Stimulated activated naive CD8-positive, alpha-beta T cell treated with anti-CD3 and anti-CD28 coated beads, Interleukin-15, amount 100 ng/mL, for 72 hours (primary cell): Measurements from ENCODE around the gene GAK.

Source experiments
- ATAC-seq: fragments of 150-1000 bp; cut with Tn5 transposase; 2 replicates; pipeline ENCODE4 v1.10.0; 2021; ENCODE audit warnings: mild to moderate bottlenecking, moderate library complexity
- DNase-seq, 2 donors: peaks; one replicate each; pipeline ENCODE4 v3.0.0; 2021 to 2022
- H3K27ac Mint-ChIP-seq, 2 donors: one replicate each; pipeline ENCODE4 v1.8.0; 2022; ENCODE audit warnings: mild to moderate bottlenecking in 2 of 2, mixed read lengths in 2 of 2, moderate library complexity in 2 of 2
- H3K27me3 Mint-ChIP-seq: one replicate; pipeline ENCODE4 v1.8.0; 2022; ENCODE audit warnings: mixed read lengths
- H3K4me1 Mint-ChIP-seq: one replicate; pipeline ENCODE4 v1.8.0; 2022; ENCODE audit warnings: mild to moderate bottlenecking, mixed read lengths
- H3K4me3 Mint-ChIP-seq, 2 donors: one replicate each; pipeline ENCODE4 v1.8.0; 2022; ENCODE audit warnings: mild to moderate bottlenecking in 2 of 2, mixed read lengths in 2 of 2, moderate library complexity in 1 of 2
- H3K9me3 Mint-ChIP-seq, 2 donors: one replicate each; pipeline ENCODE4 v1.8.0; 2022; ENCODE audit warnings: mixed read lengths in 2 of 2

GAK gene

DNA sequence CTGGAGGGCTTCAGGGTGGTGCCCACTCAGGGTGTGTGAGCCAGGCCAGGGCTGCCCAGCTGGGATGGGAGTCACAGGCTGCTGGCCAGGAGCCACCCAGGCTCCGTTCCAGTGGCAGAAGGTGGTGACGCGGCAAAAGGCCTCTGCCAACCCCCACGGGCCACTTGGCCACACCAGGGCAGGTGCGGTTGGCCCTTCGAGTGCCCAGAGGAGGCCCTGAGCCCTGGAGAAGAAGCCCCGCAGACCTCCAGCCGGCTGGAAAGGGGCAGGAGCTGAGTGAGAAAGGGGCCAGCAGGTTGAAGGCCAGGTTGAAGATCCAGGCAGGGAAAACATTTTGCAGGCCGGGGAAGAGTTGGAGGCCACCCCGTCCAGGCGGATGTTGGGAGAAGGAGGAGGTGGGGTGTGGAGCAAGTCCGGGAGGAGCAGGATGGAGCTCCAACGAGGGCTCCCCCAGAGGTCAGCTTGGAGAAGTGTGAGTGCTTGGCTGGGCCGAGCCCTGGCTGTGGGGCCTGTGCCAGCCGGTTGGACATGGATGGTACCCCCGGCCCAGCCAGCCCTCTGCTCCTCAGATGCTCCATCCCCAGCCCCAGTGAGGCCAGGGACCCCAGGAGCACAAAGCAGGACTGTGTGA lies 103.4 kb downstream of the GAK start:
- no peak for ATAC-seq
- Mint-ChIP-seq H3K9me3 (peaks cover 0 to 7% of the 10 kb centered on the region in 2 donors), H3K4me3 (no peak overlapping the region), H3K27me3 (peaks cover 68% of the 10 kb centered on the region), H3K27ac (peak overlapping the region in 1 of 2 donors; percentile 69), H3K4me1 (peaks cover 19% of the 10 kb centered on the region)
- no peak for DNase-seq

DNA sequence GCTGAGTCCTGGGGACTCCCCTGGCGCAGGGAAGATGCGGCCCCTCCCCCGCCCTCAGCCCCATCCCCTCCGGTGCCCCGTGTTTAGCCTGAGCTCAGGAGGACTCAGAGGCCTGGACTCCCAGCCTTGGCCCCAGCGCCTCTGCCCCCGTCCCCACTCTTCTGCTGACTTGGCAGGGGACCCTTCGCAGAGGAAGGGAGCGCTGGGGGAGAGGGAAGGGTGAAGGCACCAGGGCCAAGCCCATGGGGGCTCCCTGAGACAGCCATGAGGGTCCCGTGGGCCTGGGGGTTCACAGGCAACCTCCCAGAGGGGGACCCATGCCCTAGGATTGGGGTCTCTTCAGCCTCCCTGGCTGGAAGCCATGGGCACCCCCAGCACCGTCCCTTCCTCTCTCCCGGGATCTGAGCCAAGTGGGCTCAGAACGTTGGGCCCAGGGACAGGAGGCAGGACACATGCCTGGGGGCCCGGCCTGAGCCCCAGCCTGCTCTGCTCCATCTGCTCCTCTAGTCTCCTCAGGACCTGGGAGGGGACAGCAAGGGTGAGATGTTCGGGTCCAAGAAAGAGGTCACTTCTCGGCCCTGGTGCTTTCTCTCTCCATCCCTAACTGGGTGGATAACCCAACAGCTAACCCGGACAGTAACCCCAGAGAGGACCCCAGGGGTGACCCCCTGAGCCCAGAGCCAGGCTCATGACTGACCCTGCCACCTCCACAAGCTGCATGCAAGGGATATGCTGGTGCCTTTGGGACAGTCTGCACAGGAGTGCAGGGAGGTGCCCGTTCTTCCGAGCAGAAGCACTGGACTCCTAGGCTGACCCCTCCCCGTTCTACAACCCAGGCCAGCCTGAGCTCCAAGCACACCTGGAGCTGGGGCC lies 104.7 kb downstream of the GAK start:
- Mint-ChIP-seq H3K4me3 (peak overlapping the region; percentile 44 to 62), H3K27me3 (peaks cover 70% of the 10 kb centered on the region), H3K27ac (no peak overlapping the region), H3K9me3 (peaks cover 0 to 7% of the 10 kb centered on the region in 2 donors), H3K4me1 (peaks cover 8% of the 10 kb centered on the region)
- DNase-seq (no peak), ATAC-seq (peak; percentile 28)

DNA sequence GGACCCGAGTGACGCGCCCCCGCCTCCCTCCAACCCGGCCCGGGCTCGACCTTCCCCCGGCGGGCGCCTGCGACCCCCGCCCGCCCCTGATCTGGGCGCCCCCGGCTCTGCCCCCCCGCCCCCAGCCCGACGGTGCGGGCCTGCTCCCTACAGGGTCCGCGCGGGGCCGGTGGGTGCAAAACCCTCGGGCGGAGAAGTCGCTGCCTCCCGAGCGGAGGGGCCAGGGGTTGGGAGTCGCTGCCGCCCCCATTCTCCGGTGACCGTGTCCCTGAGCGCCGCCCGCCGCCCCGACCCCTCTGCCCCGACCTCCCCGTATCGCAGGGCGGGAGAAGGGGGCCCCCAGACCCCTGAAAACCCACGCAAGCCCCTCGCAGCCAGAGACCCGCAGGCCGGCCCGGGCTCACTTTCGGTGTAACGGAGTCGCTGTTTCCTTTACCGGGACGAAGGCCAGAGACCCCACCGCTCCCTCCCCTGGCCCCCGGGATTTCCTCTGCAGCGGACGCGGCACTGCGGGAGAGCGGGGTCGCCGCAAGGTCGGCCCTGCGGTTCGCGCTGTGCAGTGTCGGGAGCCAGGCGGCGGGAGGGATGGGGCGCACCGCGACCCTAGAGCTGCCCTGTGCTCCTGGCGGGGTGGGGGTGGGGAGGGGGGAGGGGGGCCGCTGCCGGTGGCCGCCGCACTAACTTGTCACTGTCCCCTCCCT lies 105.5 kb downstream of the GAK start:
- peaks cover 8% of the 10 kb centered on the region for H3K4me1 Mint-ChIP-seq
- no peak overlapping the region for H3K27ac Mint-ChIP-seq
- H3K9me3 Mint-ChIP-seq, result peaks cover 0 to 5% of the 10 kb centered on the region in 2 donors
- no peak for DNase-seq
- ATAC-seq, result peak; percentile 21
- H3K27me3 Mint-ChIP-seq, result peaks cover 78% of the 10 kb centered on the region
- H3K4me3 Mint-ChIP-seq, result peak overlapping the region in 1 of 2 donors; percentile 31

DNA sequence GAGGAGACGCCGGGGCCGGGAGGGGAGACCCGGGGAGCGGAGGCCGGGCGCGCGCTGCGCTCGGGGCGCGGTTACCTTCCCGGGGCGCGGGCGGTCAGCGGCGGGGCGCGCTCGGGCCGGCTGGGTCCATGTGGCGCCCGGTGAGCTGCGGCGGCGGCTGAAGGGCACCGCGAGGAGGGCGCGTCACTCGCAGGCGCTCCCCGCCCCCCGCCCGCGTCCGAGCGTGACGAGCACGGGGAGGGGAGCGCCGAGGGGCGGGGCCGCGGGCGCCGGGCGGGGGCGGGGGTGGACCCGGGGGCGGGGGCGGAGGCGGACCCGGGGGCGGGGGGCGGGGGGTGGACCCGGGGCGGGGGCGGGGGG lies 106.2 kb downstream of the GAK start, which contains the start of gene CPLX1:
Gene CPLX1 (minus strand): TSS at position 159 of the 360 bp plus-strand sequence. CDS start 1,607 bp downstream, outside the sequence.
- Mint-ChIP-seq H3K4me1 (peaks cover 8% of the 10 kb centered on the region), H3K9me3 (no peaks in the 10 kb centered on the region), H3K27me3 (peaks cover 85% of the 10 kb centered on the region), H3K27ac (no peak within 1 kb of the TSS), H3K4me3 (peak within 1 kb of the TSS; percentile 53 to 60)
- no peak for ATAC-seq
- DNase-seq, result no peak

DNA sequence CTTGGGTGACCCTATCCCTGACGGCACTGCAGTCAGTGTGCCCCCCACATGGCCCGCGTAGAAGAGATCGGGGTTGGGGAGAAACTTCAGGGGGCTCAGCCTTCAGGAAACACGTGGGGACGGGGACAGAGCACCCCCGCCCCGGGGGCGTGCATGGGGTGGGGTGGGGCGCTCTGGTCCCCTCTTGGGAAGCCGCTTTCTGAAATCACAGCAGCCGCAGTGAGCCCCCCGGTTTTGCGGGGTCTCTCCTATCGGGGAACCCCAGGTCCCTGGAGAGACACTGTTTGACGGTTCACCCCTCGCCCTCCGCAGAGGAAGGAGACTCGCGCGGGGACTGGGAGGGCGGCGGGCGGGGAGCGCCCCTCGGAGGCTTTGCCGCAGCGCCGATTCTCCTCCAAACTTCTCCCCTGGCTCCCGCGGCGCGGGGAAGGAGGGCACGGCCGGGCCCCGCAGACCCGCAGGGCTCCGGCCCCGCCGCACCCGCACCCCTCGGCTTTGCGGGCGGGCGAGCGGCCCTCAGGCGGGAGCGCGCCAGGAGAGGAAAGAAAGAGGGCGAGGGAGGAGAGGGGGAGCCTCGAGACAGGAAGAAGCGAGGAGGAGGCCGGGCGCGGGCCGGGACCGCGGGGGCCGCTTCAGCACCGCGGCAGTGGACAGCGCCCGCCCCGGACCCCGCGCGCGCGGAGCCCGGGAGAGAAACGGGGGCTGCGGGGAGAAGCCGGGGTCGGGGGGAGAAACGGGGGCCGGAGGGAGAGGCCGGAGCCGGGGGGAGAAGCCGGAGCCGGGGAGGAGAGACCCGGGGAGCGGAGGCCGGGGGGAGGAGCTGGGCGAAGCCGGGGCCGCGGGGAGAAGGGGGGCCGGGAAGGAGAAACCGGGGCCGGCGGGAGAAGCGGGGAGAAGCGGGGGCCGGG lies 106.8 kb downstream of the GAK start:
- H3K4me1 Mint-ChIP-seq, result peaks cover 8% of the 10 kb centered on the region
- no peaks in the 10 kb centered on the region for H3K9me3 Mint-ChIP-seq
- H3K27me3 Mint-ChIP-seq, result peaks cover 85% of the 10 kb centered on the region
- no peak for ATAC-seq
- H3K4me3 Mint-ChIP-seq, result peak overlapping the region; percentile 53 to 60
- no peak for DNase-seq
- no peak overlapping the region for H3K27ac Mint-ChIP-seq

DNA sequence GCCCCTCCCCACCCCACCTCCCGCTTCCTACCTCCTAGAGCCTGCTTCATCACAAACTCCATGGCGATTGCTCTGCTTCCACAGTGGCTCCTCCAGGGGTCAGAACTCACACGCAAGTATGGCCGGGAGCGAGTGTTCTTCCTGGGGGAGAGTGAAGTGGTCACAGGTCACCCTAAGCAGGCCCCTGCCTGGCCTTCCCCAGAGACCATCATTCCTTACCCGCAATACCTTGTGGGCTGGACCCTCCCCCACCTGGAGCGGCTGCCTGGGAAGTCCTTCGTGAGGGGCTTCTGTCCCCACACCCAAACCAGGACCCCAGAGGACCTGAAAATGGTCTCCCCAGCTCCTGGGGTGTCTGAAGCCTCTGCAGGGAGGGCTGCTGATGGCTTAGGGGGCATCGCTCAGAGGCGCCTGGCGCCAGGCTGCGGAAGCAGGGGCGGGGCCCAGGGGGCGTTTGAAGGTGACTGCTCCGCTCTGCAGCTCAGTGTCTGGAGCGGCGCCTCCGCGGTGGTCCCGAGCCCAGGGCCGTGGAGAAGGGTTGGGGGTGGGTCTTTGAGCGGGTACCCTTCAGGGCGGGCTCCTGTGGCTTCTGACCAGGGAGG lies 107.6 kb downstream of the GAK start:
- peak overlapping the region in 1 of 2 donors; percentile 34 for H3K27ac Mint-ChIP-seq
- H3K4me3 Mint-ChIP-seq, result peak overlapping the region; percentile 53 to 60

DNA sequence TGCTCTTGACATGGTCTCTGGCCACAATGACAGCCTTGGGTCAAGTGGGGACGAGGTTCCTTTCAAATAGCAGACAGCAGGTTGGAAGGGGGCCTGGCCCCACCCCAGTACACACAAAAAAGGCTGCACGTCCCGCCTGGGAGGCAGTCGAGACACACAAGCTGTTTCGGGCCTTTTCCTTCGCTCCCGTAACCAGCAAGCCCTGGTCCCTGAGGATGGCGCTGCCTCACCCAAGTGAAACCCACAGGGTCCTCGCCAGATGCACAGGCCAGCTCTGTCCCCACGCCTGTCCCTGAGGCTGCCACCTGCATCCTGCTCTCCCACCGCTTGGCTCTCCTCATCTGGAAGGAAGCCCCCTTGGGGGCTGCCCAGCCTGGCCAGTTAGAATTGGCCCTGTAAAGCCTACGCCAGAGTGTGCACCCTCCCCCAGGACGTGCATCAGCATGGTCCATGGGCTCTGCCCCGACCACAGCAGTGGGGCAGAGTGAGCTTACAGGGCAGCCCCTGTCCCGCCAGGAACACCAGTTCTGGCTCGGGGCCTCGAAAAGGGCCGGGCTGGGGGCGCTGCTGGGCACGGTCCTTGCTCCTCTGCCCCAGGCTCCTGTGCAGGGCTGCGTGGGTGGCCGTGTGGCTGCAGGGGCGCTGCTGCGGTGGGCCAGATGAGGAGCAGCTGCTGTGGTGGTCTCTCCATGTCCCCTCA lies 108.2 kb downstream of the GAK start:
- peaks cover 8% of the 10 kb centered on the region for H3K4me1 Mint-ChIP-seq
- H3K9me3 Mint-ChIP-seq, result no peaks in the 10 kb centered on the region
- no peak overlapping the region for H3K4me3 Mint-ChIP-seq
- peak overlapping the region in 1 of 2 donors; percentile 7 for H3K27ac Mint-ChIP-seq
- no peak for DNase-seq
- H3K27me3 Mint-ChIP-seq, result peaks cover 82% of the 10 kb centered on the region
- no peak for ATAC-seq

More for the DNA sequence above, 107.6 kb downstream of the GAK start:
- H3K9me3 Mint-ChIP-seq, result no peaks in the 10 kb centered on the region
- peaks cover 8% of the 10 kb centered on the region for H3K4me1 Mint-ChIP-seq
- ATAC-seq, result no peak
- no peak for DNase-seq
- peaks cover 85% of the 10 kb centered on the region for H3K27me3 Mint-ChIP-seq

DNA sequence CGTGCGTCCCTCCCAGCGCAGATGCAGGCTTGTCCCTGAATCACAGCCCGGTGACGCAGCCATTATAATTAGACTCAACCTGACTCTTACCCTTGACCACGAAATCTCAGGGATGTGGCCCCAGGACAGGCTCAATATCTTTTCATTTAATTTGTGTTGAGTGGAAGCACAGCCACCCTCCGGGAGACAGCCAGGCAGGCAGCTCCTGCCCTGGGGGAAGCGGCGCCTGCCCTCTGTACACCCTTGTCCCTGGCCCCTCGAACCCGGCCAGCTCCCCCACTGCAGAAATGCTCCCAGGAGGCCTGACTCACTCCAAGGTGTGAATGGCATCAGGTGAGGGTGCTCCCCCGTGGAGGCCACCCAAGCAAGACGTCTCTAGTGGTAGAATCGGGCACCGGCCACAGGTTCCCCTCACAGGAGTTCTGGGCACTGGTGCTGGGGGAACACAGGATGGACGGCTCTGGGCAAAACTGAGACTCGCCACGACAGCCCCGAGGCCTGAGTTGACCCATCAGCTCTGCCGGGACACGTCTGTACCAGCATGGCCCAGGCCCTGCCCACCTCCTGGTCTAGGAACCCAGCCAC lies 108.8 kb downstream of the GAK start:
- peak overlapping the region in 1 of 2 donors; percentile 7 for H3K27ac Mint-ChIP-seq
- ATAC-seq, result no peak
- H3K4me3 Mint-ChIP-seq, result no peak overlapping the region
- H3K4me1 Mint-ChIP-seq, result peaks cover 8% of the 10 kb centered on the region
- peaks cover 82% of the 10 kb centered on the region for H3K27me3 Mint-ChIP-seq
- H3K9me3 Mint-ChIP-seq, result no peaks in the 10 kb centered on the region
- no peak for DNase-seq

DNA sequence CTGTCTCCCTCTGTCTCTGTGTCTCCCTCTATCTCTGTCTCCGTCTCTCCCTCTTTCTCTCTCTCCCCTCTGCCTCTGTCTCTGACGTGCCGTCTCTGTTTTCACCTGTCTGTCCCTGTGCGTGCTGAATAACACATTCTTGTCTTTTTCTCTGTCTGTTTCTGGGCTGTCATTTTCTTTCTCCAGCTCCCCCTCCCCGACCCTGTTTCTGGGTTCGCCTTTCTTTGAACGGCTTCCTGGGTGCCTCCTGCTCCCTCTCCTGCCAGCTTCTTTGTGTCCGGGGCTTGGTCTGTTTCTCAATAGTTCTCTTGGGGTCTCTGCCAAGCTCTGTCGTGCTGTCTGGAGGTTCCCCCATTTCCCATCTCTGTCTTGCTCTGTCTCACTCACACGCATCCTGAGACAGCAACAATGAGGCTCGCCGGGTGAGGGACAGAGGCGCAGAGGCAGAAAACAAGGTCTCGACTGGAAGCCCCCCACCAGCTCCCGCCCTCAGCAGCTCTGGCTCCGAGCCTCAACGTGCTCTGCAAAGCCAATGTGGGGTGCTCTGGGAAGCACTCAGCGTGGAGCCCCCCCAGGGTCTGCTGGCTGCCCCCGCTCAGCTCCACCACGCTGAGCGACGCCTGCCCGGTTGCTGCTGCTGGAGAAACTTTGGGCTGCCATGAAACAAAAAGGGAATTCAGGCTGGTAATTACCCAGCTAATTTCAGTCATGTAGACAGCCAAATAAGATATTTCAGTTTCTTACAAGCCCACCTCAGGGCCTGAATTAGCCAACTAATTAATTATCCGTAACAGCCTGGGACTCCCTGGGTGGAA lies 109.5 kb downstream of the GAK start:
- no peak for ATAC-seq
- H3K27ac Mint-ChIP-seq, result no peak overlapping the region
- DNase-seq, result no peak
- H3K27me3 Mint-ChIP-seq, result peaks cover 82% of the 10 kb centered on the region
- H3K4me1 Mint-ChIP-seq, result peaks cover 8% of the 10 kb centered on the region
- no peaks in the 10 kb centered on the region for H3K9me3 Mint-ChIP-seq
- H3K4me3 Mint-ChIP-seq, result no peak overlapping the region

DNA sequence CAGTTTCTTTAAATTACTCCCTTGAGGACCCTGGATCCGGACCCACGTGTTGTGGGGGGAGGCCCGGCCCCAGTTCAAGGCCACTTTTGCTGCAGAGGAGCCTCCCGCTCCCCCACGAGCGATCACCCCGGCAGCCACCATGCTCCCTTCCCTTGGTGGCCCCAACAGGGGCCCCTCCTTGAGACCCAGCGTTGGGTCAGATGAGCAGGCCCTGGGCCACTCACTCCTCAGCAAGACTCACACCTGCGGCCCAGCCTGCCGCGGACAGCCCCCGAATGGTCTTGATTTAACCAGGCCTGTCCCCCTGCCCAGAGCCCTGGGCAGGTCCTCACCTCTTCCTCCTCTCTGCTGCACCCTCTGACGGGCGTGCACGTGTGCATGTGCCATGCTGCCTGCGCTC lies 110.5 kb downstream of the GAK start:
- peaks cover 8% of the 10 kb centered on the region for H3K4me1 Mint-ChIP-seq
- ATAC-seq (no peak), DNase-seq (no peak)
- H3K9me3 Mint-ChIP-seq, result no peaks in the 10 kb centered on the region
- no peak overlapping the region for H3K27ac Mint-ChIP-seq
- no peak overlapping the region for H3K4me3 Mint-ChIP-seq
- peaks cover 85% of the 10 kb centered on the region for H3K27me3 Mint-ChIP-seq

DNA sequence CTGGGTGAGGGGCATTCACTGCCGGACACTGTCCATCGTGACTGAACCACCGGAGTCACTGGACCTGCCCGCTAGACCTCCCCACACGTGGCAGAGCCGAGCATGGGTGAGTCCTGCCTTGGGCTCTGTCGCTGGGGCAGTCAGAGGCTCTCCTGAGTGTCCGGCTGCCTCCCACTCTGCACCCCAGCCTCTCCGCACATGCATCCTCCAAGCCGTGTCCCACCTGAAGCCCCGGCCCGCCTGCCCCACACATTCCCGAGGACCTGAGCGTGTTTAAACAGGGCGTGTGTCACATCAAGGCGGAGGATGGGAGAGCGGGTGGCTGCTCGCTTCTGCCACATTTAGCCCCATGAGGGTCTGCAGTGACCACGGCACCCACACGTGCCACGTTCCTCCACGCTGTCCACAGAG lies 110.9 kb downstream of the GAK start:
- H3K27me3 Mint-ChIP-seq, result peaks cover 89% of the 10 kb centered on the region

DNA sequence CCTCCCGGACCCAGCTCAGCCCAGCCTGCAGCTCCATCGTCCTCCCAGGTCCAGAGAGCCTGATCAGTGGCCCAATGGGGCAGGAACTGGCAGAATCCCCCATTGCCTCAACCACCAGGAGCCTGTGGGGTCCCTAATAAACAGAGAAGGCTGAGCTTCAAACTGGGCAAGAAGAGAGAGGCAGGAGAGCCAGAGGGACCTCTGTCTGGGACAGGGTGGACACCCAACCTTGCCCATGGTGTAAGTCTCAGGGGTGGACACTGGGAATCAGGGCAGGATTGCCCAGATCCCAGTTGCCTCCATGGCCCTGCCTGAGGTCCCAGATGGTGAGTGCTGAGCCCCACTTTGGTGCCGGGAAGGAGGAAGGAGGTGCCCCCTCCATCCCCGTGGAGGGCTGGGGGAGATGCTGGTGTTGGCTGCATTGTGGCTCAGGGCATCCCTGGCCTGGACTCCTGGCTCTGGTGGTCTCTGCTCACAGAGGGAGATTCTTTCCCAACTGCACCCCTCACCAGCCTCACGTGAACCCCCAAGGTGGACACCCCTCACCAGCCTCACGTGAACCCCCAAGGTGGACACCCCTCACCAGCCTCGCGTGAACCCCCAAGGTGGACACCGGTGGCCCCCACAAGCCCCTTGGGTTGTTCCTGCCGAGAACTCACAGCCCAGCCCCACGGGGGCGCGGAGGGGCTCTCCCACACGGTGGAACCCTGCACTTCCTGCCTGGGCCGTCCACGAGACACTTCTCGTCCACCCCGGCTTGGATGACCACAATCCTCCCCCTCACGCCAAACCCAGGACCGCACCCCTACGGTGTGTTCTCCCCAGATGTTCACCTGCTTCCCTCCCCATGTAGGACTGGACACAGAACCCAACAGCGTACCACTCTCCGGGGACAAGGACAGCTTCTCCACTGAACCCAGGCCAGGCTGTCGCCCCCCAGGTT lies 111.6 kb downstream of the GAK start:
- no peak overlapping the region for H3K4me3 Mint-ChIP-seq
- no peak for DNase-seq
- H3K9me3 Mint-ChIP-seq, result no peaks in the 10 kb centered on the region
- peaks cover 8% of the 10 kb centered on the region for H3K4me1 Mint-ChIP-seq
- ATAC-seq, result peak; percentile 15
- peaks cover 96% of the 10 kb centered on the region for H3K27me3 Mint-ChIP-seq
- no peak overlapping the region for H3K27ac Mint-ChIP-seq

More for the DNA sequence above, 110.9 kb downstream of the GAK start:
- ATAC-seq (no peak), DNase-seq (no peak)
- no peaks in the 10 kb centered on the region for H3K9me3 Mint-ChIP-seq
- H3K4me3 Mint-ChIP-seq, result no peak overlapping the region
- peaks cover 8% of the 10 kb centered on the region for H3K4me1 Mint-ChIP-seq
- H3K27ac Mint-ChIP-seq, result no peak overlapping the region
